Natural killer cell (primary cell): ENCODE data around the gene TANGO2. TPM values are rescaled to one million over a fixed set of nuclear protein-coding genes. Genes with fewer than 3 reads are reported as not detected.

Experiments used
- ATAC-seq, 3 donors: fragments of 150-1000 bp in 2 of 3; fragments of 200-7000 bp in 1 of 3; cut with Tn5 transposase; 1 replicate in 1 of 3; 2 replicates in 2 of 3; pipeline ENCODE4 v1.10.0; 2021; ENCODE audit warnings: mild to moderate bottlenecking in 2 of 3, moderate library complexity in 2 of 3
- DNase-seq, 2 donors: peaks; one replicate each; pipeline versions ENCODE4 v3.0.0 to v3.0.0-alpha.2; 2013 to 2021; ENCODE audit warnings: mixed read lengths in 1 of 2
- H3K27ac ChIP-seq: one replicate; pipeline ENCODE4 v1.5.1; 2013; ENCODE audit warnings: mild to moderate bottlenecking, low read length
- H3K27me3 ChIP-seq: one replicate; pipeline ENCODE4 v1.6.1; 2013; ENCODE audit warnings: low read length; ENCODE audit not compliant: control insufficient read depth, insufficient read depth
- H3K36me3 ChIP-seq: one replicate; pipeline ENCODE4 v1.6.1; 2013; ENCODE audit warnings: low read length; ENCODE audit not compliant: control insufficient read depth, insufficient read depth
- H3K4me1 ChIP-seq: one replicate; pipeline ENCODE4 v1.6.1; 2013; ENCODE audit warnings: low read length; ENCODE audit not compliant: control insufficient read depth, insufficient read depth
- H3K4me3 ChIP-seq: one replicate; pipeline ENCODE4 v1.5.1; 2013; ENCODE audit warnings: low read length
- H3K9me3 ChIP-seq: one replicate; pipeline ENCODE4 v1.6.1; 2013; ENCODE audit warnings: low read length; ENCODE audit not compliant: control insufficient read depth, insufficient read depth
- H3K27ac Mint-ChIP-seq, 2 donors: one replicate each; pipeline ENCODE4 v1.8.0; 2022; ENCODE audit warnings: mild to moderate bottlenecking in 2 of 2, mixed read lengths in 2 of 2, moderate library complexity in 1 of 2
- H3K27me3 Mint-ChIP-seq, 2 donors: one replicate each; pipeline ENCODE4 v1.8.0; 2022; ENCODE audit warnings: low read depth in 2 of 2, mixed read lengths in 2 of 2
- H3K36me3 Mint-ChIP-seq: one replicate; pipeline ENCODE4 v1.8.0; 2022; ENCODE audit warnings: mixed read lengths
- H3K4me1 Mint-ChIP-seq, 2 donors: one replicate each; pipeline ENCODE4 v1.8.0; 2022; ENCODE audit warnings: mixed read lengths in 2 of 2
- H3K4me3 Mint-ChIP-seq: one replicate; pipeline ENCODE4 v1.8.0; 2022; ENCODE audit warnings: mild to moderate bottlenecking, moderate library complexity, mixed read lengths
- H3K9me3 Mint-ChIP-seq, 2 donors: one replicate each; pipeline ENCODE4 v1.8.0; 2022; ENCODE audit warnings: mixed read lengths in 2 of 2
- CTCF ChIP-seq: fragments of 200-600 bp; IDR thresholded peaks from one replicate; pipeline ENCODE4 v1.8.0; 2022; ENCODE audit warnings: antibody characterized with exemption
- WGBS: methylation state at CpG from one replicate; pipeline ENCODE4 v1.1.7; 2013; ENCODE audit warnings: missing lambda C conversion rate; ENCODE audit not compliant: insufficient coverage; 5-methylcytosine and 5-hydroxymethylcytosine counted together
- intact Hi-C: fragments of 100-400 bp; cut with micrococcal nuclease; formaldehyde crosslinking; loops from one replicate; pipeline ENCODE4 v1.14.2; 2022
- total RNA-seq, 4 donors: library from RNA; stranded (reverse); fragments of 120-200 nt in 1 of 4; gene quantifications; one replicate each; pipeline versions ENCODE4 v1.2.3 to v1.2.4, GENCODE V29; 2013 to 2022

The TANGO2 gene
- total RNA-seq, 3 donors from 2014 or later (not counting 1 experiment from before 2014, with no cell fraction given), result 33.3 to 53.0 (median 46.2) TPM

GRCh38 chr22:20091690-20092476, 71.0 kb downstream of the TANGO2 start:
- intact Hi-C loops, result no loop called here
- H3K4me3 Mint-ChIP-seq, result no peak overlapping the region
- Histone ChIP-seq H3K27ac (no peak overlapping the region), H3K4me3 (no peak overlapping the region), H3K27me3 (no peaks in the 10 kb centered on the region), H3K4me1 (peaks cover 70% of the 10 kb centered on the region), H3K36me3 (peaks cover 87% of the 10 kb centered on the region), H3K9me3 (no peaks in the 10 kb centered on the region)
- H3K27me3 Mint-ChIP-seq, result no peaks in the 10 kb centered on the region
- peak overlapping the region in 1 of 2 donors; percentile 67 for H3K27ac Mint-ChIP-seq
- H3K4me1 Mint-ChIP-seq, result peaks cover 23 to 25% of the 10 kb centered on the region in 2 donors
- peaks cover 6% of the 10 kb centered on the region for H3K36me3 Mint-ChIP-seq
- DNase-seq, result peak in 1 of 2 donors; percentile 63
- peak; percentile 31 to 55 (median 47) for ATAC-seq
- 90% methylated on average over 15 of the region's 16 CpGs for WGBS
- H3K9me3 Mint-ChIP-seq, result no peaks in the 10 kb centered on the region
- TF ChIP-seq CTCF, result no peak

DNA sequence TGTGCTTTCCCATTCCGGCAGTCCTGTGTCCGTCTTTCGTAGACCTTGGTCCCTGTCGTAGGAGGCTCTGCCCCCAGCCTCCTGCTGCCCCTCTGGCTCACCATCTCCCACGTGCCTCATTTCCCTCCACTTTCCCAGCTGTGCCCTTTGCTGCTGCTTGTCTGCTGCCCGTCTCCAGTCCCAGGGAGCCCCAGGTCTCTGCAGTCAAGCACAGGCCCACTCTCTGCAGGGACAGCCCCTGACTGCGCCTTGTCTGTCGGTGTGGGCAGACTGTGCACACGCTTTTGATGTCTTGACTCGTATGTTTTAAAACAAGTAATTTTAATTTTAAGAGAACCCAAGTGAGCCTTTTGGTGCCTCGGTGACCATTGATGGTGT, 71.6 kb downstream of the TANGO2 start:
- Mint-ChIP-seq H3K27ac (peak overlapping the region in 1 of 2 donors; percentile 31), H3K36me3 (peaks cover 6% of the 10 kb centered on the region), H3K4me1 (peaks cover 17 to 19% of the 10 kb centered on the region in 2 donors), H3K27me3 (no peaks in the 10 kb centered on the region), H3K9me3 (no peaks in the 10 kb centered on the region), H3K4me3 (peak overlapping the region; percentile 58)
- WGBS, result 92% methylated on average over 11 of the region's 11 CpGs
- intact Hi-C loops, result no loop called here
- ATAC-seq (no peak), DNase-seq (no peak)
- Histone ChIP-seq H3K27ac (no peak overlapping the region), H3K9me3 (no peaks in the 10 kb centered on the region), H3K4me1 (peaks cover 64% of the 10 kb centered on the region), H3K27me3 (no peaks in the 10 kb centered on the region), H3K4me3 (no peak overlapping the region), H3K36me3 (peaks cover 89% of the 10 kb centered on the region)
- TF ChIP-seq CTCF, result no peak

GRCh38 chr22:20093418-20094196, 72.7 kb downstream of the TANGO2 start:
- no peaks in the 10 kb centered on the region for H3K9me3 ChIP-seq
- H3K36me3 ChIP-seq, result peaks cover 88% of the 10 kb centered on the region
- H3K4me1 Mint-ChIP-seq, result peaks cover 10 to 13% of the 10 kb centered on the region in 2 donors
- H3K27me3 ChIP-seq, result no peaks in the 10 kb centered on the region
- ATAC-seq (no peak), DNase-seq (no peak)
- peaks cover 54% of the 10 kb centered on the region for H3K4me1 ChIP-seq
- H3K4me3 ChIP-seq, result no peak overlapping the region
- no peak overlapping the region for H3K4me3 Mint-ChIP-seq
- 96% methylated on average over 13 of the region's 13 CpGs for WGBS
- peaks cover 12% of the 10 kb centered on the region for H3K36me3 Mint-ChIP-seq
- H3K27me3 Mint-ChIP-seq, result no peaks in the 10 kb centered on the region
- H3K27ac Mint-ChIP-seq, result no peak overlapping the region
- no peak for TF ChIP-seq CTCF
- H3K27ac ChIP-seq, result no peak overlapping the region
- H3K9me3 Mint-ChIP-seq, result no peaks in the 10 kb centered on the region
- intact Hi-C loops, result no loop called here
